Vagina (tissue), 2 donors: ENCODE measurements around the gene AGR2. TPM values are rescaled to one million over a fixed set of nuclear protein-coding genes. Genes with fewer than 3 reads are reported as not detected.

Experiments used
- DNase-seq, 2 donors: peaks; one replicate each; pipeline ENCODE4 v3.0.0-alpha.2; 2017; ENCODE audit errors: extremely low spot score in 2 of 2
- H3K27ac ChIP-seq: fragments of 200-600 bp; sonication (generic); one replicate; pipeline ENCODE4 v1.5.1; 2019
- H3K27me3 ChIP-seq: fragments of 200-600 bp; sonication (generic); one replicate; pipeline ENCODE4 v1.5.1; 2019
- H3K36me3 ChIP-seq, 2 donors: fragments of 200-600 bp; sonication (generic); one replicate each; pipeline ENCODE4 v1.5.1; 2017 to 2019
- H3K4me1 ChIP-seq: fragments of 200-600 bp; sonication (generic); one replicate; pipeline ENCODE4 v1.5.1; 2019
- H3K4me3 ChIP-seq, 2 donors: fragments of 200-600 bp; sonication (generic); 1 replicate in 1 of 2; 2 replicates in 1 of 2; pipeline ENCODE4 v1.5.1; 2016 to 2019
- H3K9me3 ChIP-seq: fragments of 200-600 bp; sonication (generic); one replicate; pipeline ENCODE4 v1.5.1; 2019
- CTCF ChIP-seq, 3 experiments: fragments of 450-650 bp in 2 of 3; fragments of 200-600 bp in 1 of 3; sonication (generic) in 1 of 3; IDR thresholded peaks; one replicate each; pipeline ENCODE4 v1.5.1; 2017 to 2019; ENCODE audit warnings: antibody characterized with exemption in 3 of 3, mild to moderate bottlenecking in 2 of 3, moderate library complexity in 2 of 3
- POLR2A ChIP-seq, 2 donors: fragments of 450-650 bp; IDR thresholded peaks; one replicate each; pipeline ENCODE4 v1.6.1; 2017; ENCODE audit warnings: antibody characterized with exemption in 2 of 2, mild to moderate bottlenecking in 2 of 2, moderate library complexity in 2 of 2
- POLR2AphosphoS5 ChIP-seq, 2 donors: sonication (generic); formaldehyde crosslinking; IDR thresholded peaks; one replicate each; pipeline ENCODE4 v1.9.0; 2017; ENCODE audit warnings: antibody characterized with exemption in 2 of 2, mild to moderate bottlenecking in 2 of 2, low read depth in 1 of 2; ENCODE audit not compliant: insufficient read depth in 1 of 2
- intact Hi-C: fragments of 100-400 bp; cut with DNase I; formaldehyde crosslinking; loops from one replicate; pipeline ENCODE4 v1.15.1; 2023
- total RNA-seq: library from RNA; depleted of rRNA; stranded (reverse); fragments of >200 nt; gene quantifications from one replicate; pipeline ENCODE4 v1.2.3, GENCODE V29; 2016

The AGR2 gene
- total RNA-seq, 1 donor from 2014 or later: not detected

- Histone ChIP-seq H3K27me3 (no peaks in the 10 kb centered on the region), H3K36me3 (no peaks in the 10 kb centered on the region), H3K4me3 (peak overlapping the region; percentile 65 to 79), H3K4me1 (no peaks in the 10 kb centered on the region), H3K27ac (peak overlapping the region; percentile 51), H3K9me3 (no peaks in the 10 kb centered on the region)
- no peak for TF ChIP-seq POLR2A (IDR thresholded peaks at IDR 0.05)
- no peak for TF ChIP-seq POLR2AphosphoS5 (IDR thresholded peaks at IDR 0.05; ENCODE audit: insufficient read depth in 1 of 2, low read depth in 1 of 2)
- TF ChIP-seq CTCF (IDR thresholded peaks at IDR 0.05): no peak
- intact Hi-C loops: no loop called here
- no peak for DNase-seq
Observed at GRCh38 chr7:16754856-16755317, 49.9 kb downstream of the AGR2 start.

GRCh38 chr7:16753932-16754855, 50.6 kb downstream of the AGR2 start:
- H3K9me3 ChIP-seq: no peaks in the 10 kb centered on the region
- H3K27ac ChIP-seq: peak overlapping the region; percentile 51
- DNase-seq: no peak
- H3K4me1 ChIP-seq: no peaks in the 10 kb centered on the region
- H3K4me3 ChIP-seq: peak overlapping the region; percentile 65 to 79
- H3K36me3 ChIP-seq: no peaks in the 10 kb centered on the region
- no peak for TF ChIP-seq POLR2AphosphoS5 (IDR thresholded peaks at IDR 0.05; ENCODE audit: insufficient read depth in 1 of 2, low read depth in 1 of 2)
- no peak for TF ChIP-seq CTCF (IDR thresholded peaks at IDR 0.05)
- no peak for TF ChIP-seq POLR2A (IDR thresholded peaks at IDR 0.05)
- intact Hi-C loops: no loop called here
- H3K27me3 ChIP-seq: no peaks in the 10 kb centered on the region

DNA sequence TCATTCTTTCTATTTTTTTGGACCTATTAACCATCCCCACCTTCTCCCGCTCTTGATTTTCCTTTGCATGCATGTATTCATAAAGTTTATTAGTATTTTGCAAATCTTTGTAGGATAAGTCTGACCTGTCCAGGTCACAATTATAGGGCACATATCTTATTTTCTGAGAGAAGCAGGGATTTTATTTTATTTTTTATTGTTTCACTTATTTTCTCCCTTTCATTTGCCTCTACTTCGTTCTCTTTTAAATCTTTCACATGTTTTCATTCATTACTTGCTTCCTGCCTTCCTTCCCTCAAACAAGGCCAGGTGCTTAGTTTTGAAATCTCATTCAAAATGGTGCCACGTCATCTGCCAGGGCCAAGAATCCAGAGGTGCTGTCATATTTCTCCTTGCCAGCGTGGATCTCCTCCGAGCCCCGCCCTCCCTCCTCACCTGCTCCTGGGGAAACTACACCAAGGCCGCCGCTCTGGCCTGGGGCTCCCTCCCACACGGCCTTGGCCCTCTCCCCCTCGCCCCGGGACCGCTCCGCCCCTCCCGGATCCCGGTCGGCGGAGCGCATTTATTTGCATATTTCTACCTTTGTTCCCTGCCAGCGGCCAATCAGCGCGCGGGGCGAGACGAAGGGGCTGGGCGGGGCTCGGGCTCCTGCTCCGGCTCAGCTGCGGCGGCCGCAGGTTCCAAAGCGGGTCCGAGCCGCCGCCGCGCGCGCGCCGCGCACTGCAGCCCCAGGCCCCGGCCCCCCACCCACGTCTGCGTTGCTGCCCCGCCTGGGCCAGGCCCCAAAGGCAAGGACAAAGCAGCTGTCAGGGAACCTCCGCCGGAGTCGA, 51.5 kb downstream of the AGR2 start, which contains the start of gene TSPAN13:
Gene TSPAN13 (plus strand): TSS at position 654 of the 830 bp plus-strand sequence. CDS start 213 bp downstream, outside the sequence.
- Histone ChIP-seq H3K4me1 (no peaks in the 10 kb centered on the region), H3K27me3 (no peaks in the 10 kb centered on the region), H3K4me3 (peak within 1 kb of the TSS; percentile 65 to 79), H3K27ac (peak within 1 kb of the TSS; percentile 51), H3K9me3 (no peaks in the 10 kb centered on the region), H3K36me3 (no peaks in the 10 kb centered on the region)
- DNase-seq: no peak
- intact Hi-C loops: no loop called here
- TF ChIP-seq POLR2A (IDR thresholded peaks at IDR 0.05) (peak in 1 of 2 donors; percentile 29), CTCF (IDR thresholded peaks at IDR 0.05) (no peak), POLR2AphosphoS5 (IDR thresholded peaks at IDR 0.05; ENCODE audit: insufficient read depth in 1 of 2, low read depth in 1 of 2) (peak; percentile 23 to 29)

- Histone ChIP-seq H3K27ac (no peak overlapping the region), H3K36me3 (no peaks in the 10 kb centered on the region), H3K4me3 (no peak overlapping the region), H3K4me1 (peaks cover 4% of the 10 kb centered on the region), H3K9me3 (no peaks in the 10 kb centered on the region), H3K27me3 (no peaks in the 10 kb centered on the region)
- intact Hi-C loops: no loop called here
- no peak for DNase-seq
- TF ChIP-seq POLR2AphosphoS5 (IDR thresholded peaks at IDR 0.05; ENCODE audit: insufficient read depth in 1 of 2, low read depth in 1 of 2) (no peak), CTCF (IDR thresholded peaks at IDR 0.05) (no peak)
Observed at GRCh38 chr7:16747102-16747501, 57.7 kb downstream of the AGR2 start.
